Esophagus squamous epithelium (tissue), 4 donors: ENCODE results near the gene PRKG1.

Source experiments
- CTCF ChIP-seq, 6 experiments: fragments of 450-650 bp in 4 of 6; fragments of 200-600 bp in 2 of 6; sonication (generic) in 2 of 6; IDR thresholded peaks; one replicate each; pipeline ENCODE4 v1.5.1; 2016 to 2019; ENCODE audit warnings: antibody characterized with exemption in 6 of 6, mild to moderate bottlenecking in 4 of 6, moderate library complexity in 4 of 6
- POLR2A ChIP-seq, 4 donors: fragments of 450-650 bp; IDR thresholded peaks; one replicate each; pipeline ENCODE4 v1.6.1; 2017; ENCODE audit warnings: antibody characterized with exemption in 4 of 4, mild to moderate bottlenecking in 4 of 4, moderate library complexity in 3 of 4

GRCh38 chr10:51920672-51921071 lies 846.4 kb downstream of the PRKG1 start:
- TF ChIP-seq CTCF (IDR thresholded peaks at IDR 0.05) (no peak), POLR2A (IDR thresholded peaks at IDR 0.05) (no peak)
